Right forelimb (tissue), 1 donor: ENCODE results near the gene RANBP3L.

Experiments used
- DNase-seq: peaks from one replicate; pipeline ENCODE4 v3.0.0-alpha.2; 2018

The RANBP3L gene

DNA sequence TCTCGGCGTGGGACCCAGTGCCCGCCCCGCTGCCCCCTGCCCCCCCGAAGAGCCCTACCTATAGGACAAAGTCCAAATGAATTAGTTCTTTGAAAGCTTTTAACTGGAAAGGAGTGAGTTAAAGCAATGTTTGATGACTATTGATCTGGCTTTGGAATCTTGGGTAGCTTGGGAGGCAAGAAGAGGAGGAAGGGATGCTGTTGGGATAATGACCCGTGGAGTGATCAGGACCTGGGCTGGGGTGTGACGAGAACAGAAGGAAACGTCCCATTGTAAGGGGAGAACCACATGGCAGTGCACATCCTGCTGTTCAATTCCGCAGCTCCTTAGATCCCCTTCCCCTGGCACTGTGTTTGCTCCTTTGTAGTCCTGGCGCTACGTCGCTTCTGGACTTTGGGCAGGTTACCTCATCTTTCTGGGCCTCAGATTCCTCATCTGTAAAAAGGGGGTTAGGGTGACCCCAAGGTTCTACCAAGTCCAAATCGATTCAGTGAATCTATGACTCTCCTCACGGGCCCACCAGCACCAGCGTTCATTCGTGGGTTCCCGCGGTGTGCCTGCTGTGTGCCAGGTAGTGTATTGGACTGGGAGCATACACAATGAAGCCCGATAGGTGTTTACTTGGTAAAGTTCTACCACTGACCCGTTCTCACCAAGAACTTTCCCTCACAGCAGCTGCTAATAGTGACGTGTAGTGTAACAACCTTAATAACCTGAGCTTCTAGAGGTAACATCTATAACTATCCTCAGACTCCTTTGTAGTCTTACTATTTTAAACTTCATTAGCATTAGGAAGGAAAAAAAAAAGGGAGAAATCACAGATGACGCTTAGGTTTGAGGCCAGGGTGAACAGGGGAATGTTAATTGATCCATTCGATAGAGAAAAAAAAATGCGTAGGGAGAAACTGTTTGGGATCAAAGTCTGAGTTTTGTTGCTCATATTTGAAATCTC lies 58.9 kb downstream of the RANBP3L start:
- no peak for DNase-seq

DNA sequence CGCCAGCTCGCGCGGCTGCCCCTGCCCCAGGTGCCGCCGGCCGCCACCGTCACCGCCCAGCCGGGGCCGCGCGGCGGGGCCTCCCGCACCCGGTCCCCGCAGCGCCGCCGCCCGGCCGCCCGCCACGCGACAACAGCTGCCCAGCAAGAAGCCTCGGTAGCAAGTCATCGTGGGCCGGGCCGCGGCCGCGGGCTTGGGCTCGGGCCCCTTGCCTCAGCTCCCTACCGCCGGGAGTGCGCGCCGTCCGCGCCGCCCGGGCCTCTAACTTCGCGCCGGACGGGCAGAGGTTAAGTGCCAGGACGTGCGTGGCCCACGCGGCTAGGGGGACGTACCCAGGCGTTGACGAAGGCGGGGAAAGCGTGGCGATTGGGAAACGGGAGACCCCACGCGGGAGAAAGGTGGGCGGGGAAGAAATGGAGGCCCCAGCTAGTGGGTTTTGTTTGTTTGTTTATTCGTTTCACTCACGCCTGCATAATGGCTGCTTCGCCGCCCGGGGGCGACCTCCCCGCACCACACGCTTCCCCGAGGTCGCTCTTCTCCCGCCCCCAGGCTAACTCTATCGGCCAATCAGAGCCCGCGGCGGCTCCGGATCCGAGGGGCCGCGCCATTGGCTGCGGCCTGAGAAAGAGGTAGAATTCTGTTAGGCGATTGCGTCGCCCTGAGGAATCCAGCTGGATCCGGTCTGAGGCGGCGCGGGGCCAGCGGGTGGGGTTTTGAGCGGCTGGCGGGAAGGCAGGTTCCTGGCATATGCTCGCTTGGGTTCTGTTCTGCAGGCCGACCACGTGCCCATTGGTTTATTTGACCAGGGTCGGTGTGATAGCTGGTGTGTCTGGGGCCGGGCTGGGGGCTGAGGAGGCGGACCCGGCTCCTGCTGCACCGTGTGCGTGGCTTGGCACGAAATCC lies 59.8 kb downstream of the RANBP3L start, which contains the start of gene NADK2:
Gene NADK2 (minus strand): TSS at position 295 of the 903 bp plus-strand sequence. CDS start 127 bp downstream, at position 168.
- DNase-seq: peak; percentile 98

DNA sequence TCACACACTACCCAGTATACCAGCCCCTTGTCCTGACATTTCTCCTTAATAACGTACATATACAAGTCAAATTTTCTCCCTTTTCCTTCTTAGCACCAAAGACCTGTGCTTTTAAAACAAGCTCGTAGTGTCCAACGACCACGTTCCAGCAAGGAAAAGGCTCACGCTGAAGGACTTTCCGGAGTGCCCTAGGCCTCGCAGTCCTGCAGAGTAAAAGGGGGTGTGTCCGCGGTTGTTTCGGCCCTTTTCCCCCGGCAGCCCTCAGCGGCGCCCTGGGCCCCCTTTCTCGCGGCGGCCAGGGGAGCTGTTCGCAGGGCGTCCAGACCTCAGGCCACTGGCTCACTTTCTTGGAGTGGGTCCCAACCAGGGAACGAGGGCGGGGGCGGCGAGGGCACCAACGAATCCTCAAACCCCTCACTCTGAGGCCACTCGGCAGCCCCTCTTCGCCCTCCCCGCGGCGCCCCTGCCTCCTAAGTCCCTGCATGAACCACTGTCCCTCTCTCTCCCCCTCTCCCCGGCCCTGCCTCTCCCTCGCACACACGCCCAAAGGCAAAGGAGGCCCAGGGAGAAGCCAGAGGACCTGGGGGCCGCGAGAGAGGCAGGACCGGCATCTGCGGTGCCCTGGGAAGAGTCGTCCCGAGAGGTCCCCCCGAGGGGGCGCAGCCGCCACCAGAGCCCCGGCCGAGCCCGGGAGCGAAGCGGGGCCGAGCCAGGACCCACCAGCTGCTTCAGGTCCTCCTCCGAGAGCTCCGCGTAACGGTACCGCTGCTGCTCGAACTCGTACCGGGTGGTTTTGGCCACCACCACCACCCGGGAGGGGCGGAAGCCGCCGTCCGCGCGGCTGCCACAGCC lies 60.7 kb downstream of the RANBP3L start:
- DNase-seq: peak; percentile 86

DNA sequence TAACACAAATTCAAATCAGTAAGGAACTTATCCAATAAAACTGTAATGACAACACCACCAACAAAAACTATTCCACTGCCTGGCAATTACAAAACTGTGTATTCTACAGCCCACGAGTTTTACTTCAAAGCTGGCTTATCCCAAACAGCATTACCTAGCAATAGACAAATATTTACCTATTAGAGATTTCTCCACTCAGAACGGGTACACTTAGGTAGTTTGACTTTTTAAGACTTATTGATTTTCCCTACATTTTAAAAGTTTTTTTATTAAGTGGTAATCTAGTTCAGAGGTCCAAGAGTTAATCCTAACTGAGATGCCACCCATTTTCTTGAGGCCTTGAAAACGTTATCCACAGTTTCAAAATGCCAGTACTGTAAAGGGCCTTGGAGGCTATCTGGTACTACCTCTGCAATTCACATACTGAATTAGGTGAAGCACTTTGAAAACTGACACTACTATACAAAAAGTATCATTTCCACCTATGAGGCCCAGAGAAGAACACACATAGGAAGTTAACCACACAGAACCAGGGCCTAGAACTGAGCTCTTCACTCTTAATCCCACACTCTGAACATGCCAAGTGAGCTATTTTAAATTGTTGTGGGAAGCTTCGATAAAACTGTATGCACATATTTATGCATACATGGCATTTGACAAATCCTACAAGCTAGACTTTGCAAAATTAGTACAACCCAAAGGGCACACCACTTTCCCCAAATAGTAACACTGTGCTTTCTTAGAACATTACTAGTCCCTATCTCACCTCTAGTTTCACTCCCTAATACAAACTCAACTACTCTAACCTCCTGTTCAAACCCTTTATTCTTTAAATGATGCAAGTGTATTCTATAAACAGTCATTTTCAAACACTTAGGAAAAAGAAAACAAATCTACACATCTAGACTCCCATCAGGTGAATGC lies 62.1 kb downstream of the RANBP3L start:
- no peak for DNase-seq

DNA sequence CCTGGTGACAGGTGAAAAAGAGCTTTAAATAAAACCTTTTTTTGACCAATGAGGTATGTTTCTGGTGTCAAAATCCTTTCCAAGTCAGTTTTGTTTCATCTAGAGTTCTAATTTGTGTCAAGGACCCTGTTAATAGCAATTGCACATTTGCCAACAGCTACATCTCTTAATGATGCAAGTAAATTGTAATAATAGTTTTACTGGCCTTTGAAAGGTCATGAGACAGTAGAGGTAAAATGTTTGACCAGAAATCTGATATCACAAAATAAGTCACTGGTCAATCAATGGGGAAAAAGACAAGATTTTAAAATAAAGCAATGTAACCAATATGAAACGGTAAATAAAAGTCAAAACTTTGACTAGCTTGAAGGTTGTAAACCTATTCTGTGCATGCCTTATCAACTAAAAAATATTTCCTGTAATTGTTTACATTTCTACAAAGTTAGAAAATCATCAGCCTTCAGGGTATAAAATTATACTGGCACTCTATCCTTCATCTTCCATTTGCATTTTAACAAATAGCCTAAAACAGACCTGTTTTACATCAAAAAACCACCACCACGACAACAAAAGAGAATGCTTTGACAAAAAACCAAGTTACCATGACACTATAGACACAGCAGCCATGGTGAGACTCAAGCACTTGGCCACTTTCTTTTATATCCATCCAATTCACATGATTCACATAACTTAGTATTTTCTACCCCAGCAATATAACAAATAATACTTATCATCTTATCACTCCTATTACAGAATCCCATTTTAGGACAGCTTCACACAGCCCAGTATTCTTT lies 63.0 kb downstream of the RANBP3L start:
- no peak for DNase-seq

DNA sequence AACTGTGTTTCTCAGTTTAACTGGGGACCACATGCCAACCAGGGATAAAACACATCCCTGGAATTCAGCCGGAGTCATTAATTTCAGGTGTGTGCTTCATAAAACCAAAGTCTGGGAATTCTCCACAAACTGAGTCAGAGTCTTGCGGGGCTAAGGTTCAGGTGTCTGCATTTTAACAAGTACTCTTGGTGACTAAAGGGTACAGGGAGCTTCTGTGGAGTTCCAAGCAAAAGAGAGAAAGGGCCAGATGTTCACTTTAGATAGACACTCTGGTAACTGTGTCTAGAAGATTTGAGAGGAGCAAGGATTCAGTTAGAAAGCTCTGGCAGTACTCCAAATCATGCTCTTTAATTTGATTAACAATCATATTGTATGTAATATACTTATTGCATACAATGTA lies 64.0 kb downstream of the RANBP3L start:
- no peak for DNase-seq

DNA sequence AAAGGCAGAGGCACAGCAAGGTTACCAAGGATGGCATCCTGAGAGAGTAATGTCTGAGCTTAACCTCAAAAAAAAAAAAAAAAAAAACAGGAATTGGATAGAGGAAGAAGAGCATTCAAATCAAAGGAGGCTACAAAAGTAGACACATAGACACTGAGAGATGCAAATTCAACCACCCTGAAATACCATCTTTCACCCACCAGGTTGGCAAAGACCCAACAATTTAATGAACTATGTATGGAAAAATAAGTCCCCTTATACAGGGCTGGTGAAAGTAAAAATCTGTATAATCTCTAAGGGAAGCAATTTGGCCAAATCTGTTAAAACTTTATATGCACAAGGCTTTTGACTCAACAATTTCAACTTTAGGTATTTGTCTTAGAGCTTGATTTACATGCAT lies 64.9 kb downstream of the RANBP3L start:
- no peak for DNase-seq

DNA sequence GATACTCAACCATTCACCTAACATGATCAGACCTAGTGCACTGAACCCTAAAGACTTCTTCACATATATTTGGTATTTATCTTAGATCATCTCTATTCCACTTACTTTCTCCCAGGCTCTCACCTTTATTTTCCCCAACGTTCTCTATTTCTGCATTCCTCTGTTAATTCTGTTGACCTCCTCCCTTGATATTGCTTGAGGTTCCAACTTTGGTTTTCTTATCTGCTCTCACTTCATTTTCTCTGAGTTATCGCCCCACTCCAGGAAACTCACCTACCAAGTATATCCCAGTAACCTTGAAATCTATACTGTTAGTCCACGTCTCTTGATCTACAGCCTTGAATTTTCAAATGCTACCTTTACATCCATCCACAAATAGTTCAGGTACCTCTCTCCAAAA lies 69.2 kb downstream of the RANBP3L start:
- no peak for DNase-seq

DNA sequence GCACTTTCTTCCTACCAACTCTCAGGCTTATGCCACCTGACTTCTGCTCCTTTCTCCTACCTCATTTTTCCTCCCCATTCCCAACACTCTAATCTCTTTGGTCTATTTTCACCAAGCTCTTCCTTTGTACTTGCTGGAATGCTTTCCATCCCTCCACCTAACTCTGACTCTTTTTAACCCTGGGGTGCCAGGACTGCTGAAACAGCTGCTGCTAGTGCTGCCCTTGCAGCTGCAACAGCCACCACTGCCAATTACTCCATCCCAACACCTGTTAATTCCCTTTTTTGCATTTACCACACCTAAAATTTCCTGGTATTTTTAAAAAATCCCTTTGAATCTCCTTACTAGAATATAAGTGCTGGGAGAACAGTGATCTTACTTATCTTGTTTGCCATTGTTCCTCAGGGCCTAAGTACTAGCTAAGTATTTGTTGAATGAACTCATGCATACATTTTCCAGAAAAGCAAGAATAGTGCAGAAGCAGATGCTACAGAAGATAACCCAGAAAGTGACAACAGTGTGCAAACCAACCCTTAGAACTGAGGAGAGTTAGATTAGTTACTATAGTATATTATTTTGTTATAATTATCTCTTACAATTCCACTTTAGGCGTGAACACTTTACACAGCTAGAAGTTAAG lies 71.4 kb downstream of the RANBP3L start:
- DNase-seq: no peak

DNA sequence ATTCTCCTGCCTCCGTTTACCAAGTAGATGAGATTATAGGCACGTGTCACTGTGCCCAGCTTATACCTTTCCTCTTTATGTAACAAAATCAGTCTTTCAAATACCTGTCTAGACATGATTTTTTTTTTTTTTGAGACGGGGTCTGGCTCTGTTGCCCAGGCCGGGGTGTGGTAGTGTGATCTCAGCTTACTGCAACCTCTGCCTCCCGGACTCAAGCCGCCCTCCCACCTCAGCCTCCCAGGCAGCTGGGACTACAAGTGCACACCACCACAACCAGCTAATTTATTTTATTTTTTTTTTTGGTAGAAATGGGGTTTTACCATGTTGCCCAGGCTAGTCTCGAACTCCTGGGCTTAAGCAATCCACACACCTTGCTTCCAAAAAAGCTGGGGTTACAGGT lies 73.2 kb downstream of the RANBP3L start:
- no peak for DNase-seq

DNA sequence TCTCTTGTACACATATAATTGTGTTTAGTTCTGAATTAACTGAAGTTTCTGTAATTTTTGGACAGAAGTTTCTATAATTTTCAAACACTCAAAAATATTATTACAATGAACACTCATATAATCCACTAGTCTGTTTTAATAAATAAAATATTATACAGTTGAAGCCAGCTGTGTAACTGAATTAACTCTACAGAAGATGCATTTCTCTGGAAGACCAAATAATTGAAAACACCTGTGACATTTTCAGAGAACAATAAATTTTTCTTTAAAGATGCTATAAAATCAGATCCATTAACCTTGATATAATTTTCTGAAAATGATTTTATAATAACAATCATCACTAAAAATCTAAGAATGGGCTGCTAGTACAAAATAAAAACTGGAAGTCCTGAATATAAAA lies 74.7 kb downstream of the RANBP3L start:
- DNase-seq: no peak

DNA sequence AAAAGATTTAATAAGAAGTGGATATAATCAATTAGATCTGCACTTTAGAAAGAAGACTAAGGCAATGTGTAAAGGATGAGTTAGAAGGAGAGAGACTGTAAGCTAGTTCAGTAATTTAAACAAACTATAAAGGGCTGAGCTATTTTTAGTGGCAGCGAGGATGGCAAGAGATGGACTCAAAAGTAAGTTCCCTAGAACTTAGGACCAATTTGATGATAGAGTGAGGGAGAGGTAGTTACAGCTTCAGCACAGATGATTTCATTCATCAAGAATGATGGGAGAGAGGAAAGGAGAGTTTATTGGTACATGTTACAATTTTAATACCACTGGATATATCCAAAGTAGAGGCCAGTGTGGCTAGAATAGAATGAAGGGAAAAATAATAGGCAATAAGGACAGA lies 79.1 kb downstream of the RANBP3L start:
- DNase-seq: no peak

DNA sequence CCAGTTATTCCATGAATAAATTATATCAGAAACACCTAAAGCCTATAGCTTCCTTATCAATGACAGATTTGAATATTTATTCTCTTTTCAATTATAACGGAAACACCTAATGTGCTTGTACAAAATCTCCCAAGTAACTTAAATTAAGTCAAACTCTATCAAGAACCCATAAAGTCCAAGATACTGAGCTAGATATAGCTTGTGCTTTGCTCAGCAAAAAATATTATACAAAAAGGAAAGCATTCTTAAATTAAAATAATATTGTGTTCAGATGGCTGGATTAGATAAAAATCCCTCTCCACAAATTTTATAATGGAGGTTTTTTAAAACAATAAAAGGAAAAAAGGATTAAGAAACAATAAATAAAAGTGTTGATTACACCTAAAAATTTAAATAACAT lies 83.7 kb downstream of the RANBP3L start:
- no peak for DNase-seq

DNA sequence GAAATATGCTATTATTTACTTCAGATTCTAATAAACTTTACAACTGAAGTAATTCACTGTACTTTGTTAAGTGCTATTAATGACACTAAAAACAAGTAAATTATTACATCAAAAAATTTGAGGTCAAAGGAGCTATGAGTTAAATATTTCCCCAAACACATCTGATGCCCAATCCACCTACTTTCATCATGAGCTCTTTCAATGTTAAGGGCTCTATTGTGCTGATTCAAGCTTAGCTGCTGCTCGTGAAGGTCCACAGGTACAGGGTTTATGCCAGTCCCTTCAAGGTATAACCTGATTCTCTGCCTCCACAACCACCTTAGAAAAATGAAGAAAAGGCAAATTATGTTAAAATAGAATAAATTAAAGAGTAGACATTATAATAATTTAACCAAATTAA lies 84.1 kb downstream of the RANBP3L start:
- no peak for DNase-seq

DNA sequence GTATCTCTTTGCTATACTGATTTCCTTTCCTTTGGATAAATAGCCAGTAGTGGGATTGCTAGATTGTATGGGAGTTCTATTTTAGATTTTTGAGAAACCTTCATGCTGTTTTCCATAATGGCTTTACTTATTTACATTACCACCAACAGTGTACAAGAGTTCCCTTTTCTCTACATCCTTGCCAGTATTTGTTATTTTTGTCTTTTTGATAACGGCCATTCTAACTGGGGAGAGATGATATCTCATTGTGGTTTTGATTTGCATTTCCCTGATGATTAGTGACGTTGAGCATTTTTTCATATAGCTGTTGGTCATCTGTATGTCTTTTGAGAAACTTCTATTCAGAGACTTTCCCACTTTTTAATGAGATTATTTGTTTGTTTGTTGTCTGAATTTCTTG lies 85.8 kb downstream of the RANBP3L start:
- DNase-seq: no peak

DNA sequence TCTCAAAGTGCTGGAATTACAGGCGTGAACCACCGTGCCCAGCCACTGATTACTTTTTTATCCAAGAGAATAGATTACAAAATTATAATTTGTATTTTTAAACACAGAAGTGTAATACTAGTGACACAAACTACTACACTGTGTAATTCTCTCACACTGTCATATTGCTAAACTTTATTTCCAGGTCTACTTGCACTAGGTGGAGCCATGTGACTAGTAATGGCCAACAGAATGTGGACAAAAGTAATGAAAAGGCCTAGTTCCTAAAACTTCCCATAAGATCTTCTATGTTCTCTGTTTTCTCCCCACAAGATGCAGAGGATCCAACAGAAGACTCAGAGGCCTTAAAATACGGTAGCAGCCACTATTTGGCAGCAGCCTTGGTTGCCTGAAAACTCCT lies 87.3 kb downstream of the RANBP3L start:
- no peak for DNase-seq

DNA sequence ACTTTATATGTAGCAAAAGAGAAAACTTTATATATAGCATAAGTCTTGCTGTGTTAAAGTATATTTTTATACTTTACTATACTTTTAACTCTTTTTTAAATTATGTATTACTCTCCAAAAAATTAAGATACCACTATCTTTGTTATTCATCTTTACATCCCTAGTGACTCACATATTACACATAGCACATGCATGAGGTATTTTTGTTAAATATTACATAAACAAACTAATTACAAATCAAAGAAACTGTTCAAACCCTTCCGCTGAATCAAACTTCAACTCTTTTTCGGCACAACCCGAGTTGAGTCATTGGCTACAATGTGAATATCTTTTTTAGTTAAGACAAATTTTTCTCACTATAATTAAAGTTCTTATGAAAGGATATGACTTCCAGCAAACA lies 92.0 kb downstream of the RANBP3L start:
- no peak for DNase-seq

DNA sequence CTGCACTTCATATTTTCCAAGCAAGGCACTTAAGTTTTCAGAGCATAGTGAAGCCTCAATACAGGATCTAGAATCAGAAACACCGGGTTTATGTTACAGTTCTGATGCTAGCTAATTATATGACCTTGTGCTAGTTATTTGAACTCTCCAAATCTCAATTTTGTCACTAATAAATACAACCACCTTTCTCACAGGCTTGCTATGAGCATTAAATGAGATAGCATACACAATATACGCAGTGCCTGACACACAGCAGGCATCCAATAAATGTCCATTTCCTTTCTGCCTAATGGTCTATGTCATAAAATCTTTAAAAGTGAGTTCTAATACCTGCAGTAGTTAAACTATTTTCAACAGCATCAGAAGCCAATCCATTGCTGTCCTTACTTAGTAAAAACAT lies 92.9 kb downstream of the RANBP3L start:
- no peak for DNase-seq

DNA sequence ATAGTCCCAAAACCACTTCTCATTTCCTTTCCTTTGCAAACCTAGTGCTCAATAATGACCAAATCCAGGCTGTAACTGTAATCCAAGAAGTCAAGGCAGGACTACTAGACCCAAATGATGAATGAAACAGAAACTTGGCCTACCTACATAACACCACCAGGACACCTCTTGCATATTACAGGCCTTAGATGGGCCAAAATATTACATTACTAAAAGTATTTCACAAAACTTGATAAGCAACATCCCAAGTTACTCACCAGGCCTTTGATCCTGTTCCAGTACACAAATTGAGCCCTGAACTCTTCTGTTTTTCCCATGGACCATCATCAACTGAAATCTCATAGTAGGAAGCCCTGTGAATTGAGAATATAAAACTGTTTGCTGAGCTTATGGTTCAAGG lies 94.8 kb downstream of the RANBP3L start:
- DNase-seq: no peak

DNA sequence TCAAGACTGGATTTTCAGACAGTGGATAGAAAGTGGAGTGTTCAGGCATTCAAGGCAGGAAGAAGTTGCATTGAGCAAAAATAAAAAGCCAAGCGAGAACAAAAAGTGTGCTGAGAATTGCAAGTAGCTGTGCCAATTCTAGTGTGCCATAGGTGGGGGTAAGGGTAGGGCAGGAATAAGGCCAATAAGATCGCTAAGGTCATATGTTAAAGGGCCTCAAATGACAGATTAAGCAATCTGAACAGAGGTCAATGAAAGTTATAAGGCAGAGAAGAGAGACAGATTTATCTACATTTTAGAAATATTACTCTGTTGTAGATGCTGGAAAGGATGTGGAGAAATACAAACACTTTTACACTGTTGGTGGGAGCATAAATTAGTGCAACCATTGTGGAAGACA lies 96.4 kb downstream of the RANBP3L start:
- DNase-seq: no peak
